Progenitor cell of endocrine pancreas (in vitro differentiated cells): ENCODE results near the gene SCNM1. TPM values are rescaled to one million over a fixed set of nuclear protein-coding genes. Genes with fewer than 3 reads are reported as not detected.

Experiments
- DNase-seq: peaks from one replicate; pipeline ENCODE4 v3.0.0; 2021; ENCODE audit warnings: low spot score; ENCODE audit not compliant: unreplicated experiment
- H3K27ac Mint-ChIP-seq: 2 replicates; pipeline ENCODE4 v1.8.0; 2021; ENCODE audit warnings: mild to moderate bottlenecking, moderate library complexity, mixed read lengths
- H3K27me3 Mint-ChIP-seq: 2 replicates; pipeline ENCODE4 v1.8.0; 2021; ENCODE audit warnings: mixed read lengths
- H3K36me3 Mint-ChIP-seq: 2 replicates; pipeline ENCODE4 v1.8.0; 2022; ENCODE audit warnings: mixed read lengths; ENCODE audit not compliant: insufficient read depth
- H3K4me1 Mint-ChIP-seq: 2 replicates; pipeline ENCODE4 v1.8.0; 2021; ENCODE audit warnings: low read depth, mixed read lengths
- H3K4me3 Mint-ChIP-seq: 2 replicates; pipeline ENCODE4 v1.8.0; 2021; ENCODE audit warnings: low read depth, mild to moderate bottlenecking, moderate library complexity, mixed read lengths
- H3K9me3 Mint-ChIP-seq: 2 replicates; pipeline ENCODE4 v1.8.0; 2021; ENCODE audit warnings: low read depth, mixed read lengths
- CTCF ChIP-seq: fragments of 200-600 bp; sonication (generic); IDR thresholded peaks from one replicate; pipeline ENCODE4 v1.5.0; 2021; ENCODE audit warnings: antibody characterized with exemption, mild to moderate bottlenecking; ENCODE audit not compliant: unreplicated experiment
- total RNA-seq: library from RNA; stranded (reverse); gene quantifications from 2 replicates; pipeline ENCODE4 v1.2.1, GENCODE V29; 2021

The SCNM1 gene
- total RNA-seq, 1 donor from 2014 or later = 52.0 TPM

GRCh38 chr1:151171190-151171589 lies 5.2 kb downstream of the SCNM1 start:
- no peaks in the 10 kb centered on the region for H3K9me3 Mint-ChIP-seq
- peaks cover 16% of the 10 kb centered on the region for H3K36me3 Mint-ChIP-seq
- TF ChIP-seq CTCF = no peak
- DNase-seq = no peak
- no peak overlapping the region for H3K27ac Mint-ChIP-seq
- H3K4me3 Mint-ChIP-seq = no peak overlapping the region
- H3K4me1 Mint-ChIP-seq = peaks cover 6% of the 10 kb centered on the region
- H3K27me3 Mint-ChIP-seq = no peaks in the 10 kb centered on the region

- Mint-ChIP-seq H3K4me1 (no peaks in the 10 kb centered on the region), H3K27ac (no peak overlapping the region), H3K9me3 (no peaks in the 10 kb centered on the region), H3K4me3 (no peak overlapping the region), H3K36me3 (peaks cover 22% of the 10 kb centered on the region), H3K27me3 (no peaks in the 10 kb centered on the region)
- no peak for TF ChIP-seq CTCF
- DNase-seq = no peak
These were observed 9.2 kb downstream of the SCNM1 start for GRCh38 chr1:151175041-151175741.

GRCh38 chr1:151175863-151176262 lies 9.9 kb downstream of the SCNM1 start, which contains the start of gene TMOD4:
Gene TMOD4 (minus strand): TSS chr1:151175981. CDS start chr1:151174875, 1,106 bp downstream.
- H3K27ac Mint-ChIP-seq = no peak within 1 kb of the TSS
- TF ChIP-seq CTCF = peak; percentile 48
- no peak within 1 kb of the TSS for H3K4me3 Mint-ChIP-seq
- no peaks in the 10 kb centered on the region for H3K9me3 Mint-ChIP-seq
- H3K36me3 Mint-ChIP-seq = peaks cover 25% of the 10 kb centered on the region
- DNase-seq = no peak
- no peaks in the 10 kb centered on the region for H3K4me1 Mint-ChIP-seq
- no peaks in the 10 kb centered on the region for H3K27me3 Mint-ChIP-seq

- no peaks in the 10 kb centered on the region for H3K27me3 Mint-ChIP-seq
- no peak overlapping the region for H3K27ac Mint-ChIP-seq
- DNase-seq = no peak
- no peaks in the 10 kb centered on the region for H3K4me1 Mint-ChIP-seq
- no peak for TF ChIP-seq CTCF
- no peaks in the 10 kb centered on the region for H3K9me3 Mint-ChIP-seq
- peaks cover 29% of the 10 kb centered on the region for H3K36me3 Mint-ChIP-seq
- H3K4me3 Mint-ChIP-seq = no peak overlapping the region
These were observed 10.6 kb downstream of the SCNM1 start for GRCh38 chr1:151176514-151177045.

GRCh38 chr1:151184211-151184610 lies 18.3 kb downstream of the SCNM1 start:
- DNase-seq = no peak
- no peak for TF ChIP-seq CTCF
- H3K27ac Mint-ChIP-seq = no peak overlapping the region
- H3K4me3 Mint-ChIP-seq = no peak overlapping the region
- H3K27me3 Mint-ChIP-seq = no peaks in the 10 kb centered on the region
- H3K36me3 Mint-ChIP-seq = peaks cover 31% of the 10 kb centered on the region
- peaks cover 12% of the 10 kb centered on the region for H3K4me1 Mint-ChIP-seq
- no peaks in the 10 kb centered on the region for H3K9me3 Mint-ChIP-seq
